CD14-positive monocyte (primary cell): ENCODE data around the gene NAPSA. TPM values are rescaled to one million over a fixed set of nuclear protein-coding genes. Genes with fewer than 3 reads are reported as not detected.

ENCODE experiments used
- DNase-seq, 3 donors: peaks; one replicate each; pipeline ENCODE4 v3.0.0-alpha.2; 2011 to 2022
- H2AFZ ChIP-seq: 2 replicates; pipeline ENCODE4 v1.6.0; 2012; ENCODE audit warnings: mild to moderate bottlenecking, low read depth, low read length, inconsistent platforms; ENCODE audit not compliant: insufficient read depth, poor library complexity, severe bottlenecking
- H3K27ac ChIP-seq, 2 donors: 1 replicate in 1 of 2; 2 replicates in 1 of 2; pipeline ENCODE4 v1.5.1; 2012 to 2013; ENCODE audit warnings: low read length in 2 of 2, control low read depth in 1 of 2, inconsistent platforms in 1 of 2, low read depth in 1 of 2, mild to moderate bottlenecking in 1 of 2
- H3K27me3 ChIP-seq, 2 donors: one replicate each; pipeline versions ENCODE4 v1.6.0 to v1.6.1; 2011 to 2013; ENCODE audit warnings: low read length in 2 of 2; ENCODE audit not compliant: control insufficient read depth in 2 of 2, insufficient read depth in 2 of 2
- H3K36me3 ChIP-seq, 2 donors: replicated peaks in 1 of 2; 1 replicate in 1 of 2; 2 replicates in 1 of 2; pipeline versions ENCODE4 v1.5.1 to v1.6.1; 2012 to 2013; ENCODE audit warnings: low read length in 2 of 2, control low read depth in 1 of 2, inconsistent platforms in 1 of 2, mild to moderate bottlenecking in 1 of 2; ENCODE audit not compliant: insufficient read depth in 2 of 2, control insufficient read depth in 1 of 2
- H3K4me1 ChIP-seq, 2 donors: 1 replicate in 1 of 2; 2 replicates in 1 of 2; pipeline versions ENCODE4 v1.5.1 to v1.6.1; 2012 to 2013; ENCODE audit warnings: low read length in 2 of 2, control low read depth in 1 of 2, inconsistent platforms in 1 of 2, mild to moderate bottlenecking in 1 of 2, moderate library complexity in 1 of 2; ENCODE audit not compliant: insufficient read depth in 2 of 2, control insufficient read depth in 1 of 2
- H3K4me2 ChIP-seq: replicated peaks from 2 replicates; pipeline ENCODE3; 2012; ENCODE audit warnings: low read length, moderate library complexity, mild to moderate bottlenecking; ENCODE audit not compliant: poor library complexity, severe bottlenecking; ENCODE audit errors: extremely low read depth
- H3K4me3 ChIP-seq, 3 experiments: fragments of 200-600 bp in 1 of 3; sonication (generic) in 1 of 3; replicated peaks in 1 of 3; 1 replicate in 2 of 3; 2 replicates in 1 of 3; pipeline ENCODE4 v1.5.1; 2011 to 2013; ENCODE audit warnings: low read length in 3 of 3, mild to moderate bottlenecking in 3 of 3, control low read depth in 2 of 3, low read depth in 2 of 3, inconsistent platforms in 1 of 3, moderate library complexity in 1 of 3
- H3K79me2 ChIP-seq: 2 replicates; pipeline ENCODE4 v1.6.0; 2012; ENCODE audit warnings: mild to moderate bottlenecking, control low read depth, inconsistent platforms, low read length, moderate library complexity; ENCODE audit not compliant: insufficient read depth
- H3K9ac ChIP-seq: 2 replicates; pipeline ENCODE4 v1.6.0; 2017; ENCODE audit warnings: low read length, mild to moderate bottlenecking; ENCODE audit not compliant: insufficient read depth, poor library complexity, severe bottlenecking
- H3K9me3 ChIP-seq, 2 donors: replicated peaks in 1 of 2; 1 replicate in 1 of 2; 2 replicates in 1 of 2; pipeline versions ENCODE4 v1.5.1 to v1.6.1; 2012 to 2013; ENCODE audit warnings: low read length in 2 of 2, control low read depth in 1 of 2; ENCODE audit not compliant: control insufficient read depth in 1 of 2, insufficient read depth in 1 of 2
- H4K20me1 ChIP-seq: 2 replicates; pipeline ENCODE4 v1.6.0; 2012; ENCODE audit warnings: mild to moderate bottlenecking, low read length, control low read depth, moderate library complexity; ENCODE audit not compliant: insufficient read depth
- H3K27ac Mint-ChIP-seq, 7 donors: one replicate each; pipeline ENCODE4 v1.8.0; 2020; ENCODE audit warnings: mild to moderate bottlenecking in 7 of 7, mixed read lengths in 7 of 7, moderate library complexity in 6 of 7, inconsistent platforms in 2 of 7
- H3K27me3 Mint-ChIP-seq, 3 donors: one replicate each; pipeline ENCODE4 v1.8.0; 2021 to 2022; ENCODE audit warnings: low read depth in 3 of 3, mild to moderate bottlenecking in 3 of 3, mixed read lengths in 3 of 3, moderate library complexity in 3 of 3, inconsistent platforms in 1 of 3
- H3K36me3 Mint-ChIP-seq, 2 donors: one replicate each; pipeline ENCODE4 v1.8.0; 2020; ENCODE audit warnings: mixed read lengths in 2 of 2, inconsistent platforms in 1 of 2, mild to moderate bottlenecking in 1 of 2
- H3K4me1 Mint-ChIP-seq: one replicate; pipeline ENCODE4 v1.8.0; 2020; ENCODE audit warnings: mild to moderate bottlenecking, mixed read lengths
- H3K4me3 Mint-ChIP-seq, 2 donors: one replicate each; pipeline ENCODE4 v1.8.0; 2020; ENCODE audit warnings: mild to moderate bottlenecking in 2 of 2, mixed read lengths in 2 of 2, moderate library complexity in 1 of 2
- H3K9me3 Mint-ChIP-seq, 7 donors: one replicate each; pipeline ENCODE4 v1.8.0; 2020 to 2022; ENCODE audit warnings: mixed read lengths in 7 of 7, mild to moderate bottlenecking in 6 of 7, moderate library complexity in 6 of 7, inconsistent platforms in 2 of 7
- CTCF ChIP-seq: fragments of 200-600 bp; IDR thresholded peaks from one replicate; pipeline ENCODE4 v1.8.0; 2022; ENCODE audit warnings: antibody characterized with exemption, mild to moderate bottlenecking
- WGBS: methylation state at CpG from one replicate; pipeline ENCODE4 v1.1.5; 2013; ENCODE audit warnings: missing lambda C conversion rate; ENCODE audit not compliant: insufficient coverage; 5-methylcytosine and 5-hydroxymethylcytosine counted together
- intact Hi-C, 2 donors: fragments of 100-400 bp; cut with micrococcal nuclease; formaldehyde crosslinking; loops; one replicate each; pipeline versions ENCODE4 v1.15.0 to v1.15.1; 2023
- polyA plus RNA-seq, 3 donors: library from polyadenylated mRNA; depleted of rRNA in 1 of 3; unstranded in 2 of 3; stranded (reverse) in 1 of 3; fragments of 300-500 nt in 2 of 3; fragments of >200 nt in 1 of 3; fragmentation: Illumina TruSeq in 2 of 3; gene quantifications; 1 replicate in 2 of 3; 2 replicates in 1 of 3; pipeline ENCODE4 v1.2.3, GENCODE V29; 2012 to 2021

The NAPSA gene
- polyA plus RNA-seq, 3 donors = 0.27 to 1.3 (median 0.52) TPM

- Histone ChIP-seq H3K4me1 (peaks cover 17 to 20% of the 10 kb centered on the region in 2 donors), H3K4me2 (peak overlapping the region; percentile 71), H3K4me3 (no peak overlapping the region), H3K79me2 (peaks cover 20% of the 10 kb centered on the region), H4K20me1 (peaks cover 52% of the 10 kb centered on the region), H3K36me3 (peaks cover 49 to 50% of the 10 kb centered on the region in 2 donors), H3K9me3 (no peaks in the 10 kb centered on the region), H3K27ac (no peak overlapping the region), H2AFZ (no peak overlapping the region), H3K27me3 (no peaks in the 10 kb centered on the region), H3K9ac (no peak overlapping the region)
- H3K9me3 Mint-ChIP-seq = peaks cover 0 to 2% (median 0%) of the 10 kb centered on the region in 7 donors
- no peak for DNase-seq
- peaks cover 44 to 51% of the 10 kb centered on the region in 2 donors for H3K36me3 Mint-ChIP-seq
- H3K27me3 Mint-ChIP-seq = peaks cover 1 to 2% (median 2%) of the 10 kb centered on the region in 3 donors
- peak overlapping the region in 6 of 7 donors; percentile 37 to 100 (median 84) for H3K27ac Mint-ChIP-seq
- intact Hi-C loops = loop anchor here in 1 of 2 donors (2.0 to 5.0 kb wide), 2 partner anchors 40 to 134 kb away; partner anchors contain the start of genes JOSD2 and SPIB
- no peak for TF ChIP-seq CTCF
- peaks cover 17% of the 10 kb centered on the region for H3K4me1 Mint-ChIP-seq
- peak overlapping the region in 1 of 2 donors; percentile 50 for H3K4me3 Mint-ChIP-seq
- WGBS = 65% methylated on average over 4 of the region's 7 CpGs
These were observed 11.6 kb upstream of the NAPSA start for GRCh38 chr19:50377051-50377461.

- H3K4me3 ChIP-seq = peak within 1 kb of the TSS; percentile 88 to 97 (median 93)
- H3K79me2 ChIP-seq = peaks cover 20% of the 10 kb centered on the region
- intact Hi-C loops = loop anchor here in 1 of 2 donors (2.0 to 5.0 kb wide), 2 partner anchors 41 to 134 kb away; partner anchors contain the start of genes JOSD2 and SPIB
- DNase-seq = peak; percentile 97 to 99 (median 98)
- Mint-ChIP-seq H3K27ac (peak within 1 kb of the TSS; percentile 95 to 100 (median 100)), H3K36me3 (peaks cover 39 to 45% of the 10 kb centered on the region in 2 donors), H3K4me3 (peak within 1 kb of the TSS; percentile 89 to 98), H3K27me3 (peaks cover 1 to 2% (median 2%) of the 10 kb centered on the region in 3 donors), H3K4me1 (peaks cover 21% of the 10 kb centered on the region), H3K9me3 (peaks cover 0 to 2% (median 0%) of the 10 kb centered on the region in 7 donors)
- H3K27me3 ChIP-seq = no peaks in the 10 kb centered on the region
- 0% methylated on average over 49 of the region's 67 CpGs for WGBS
- H3K4me2 ChIP-seq = peak within 1 kb of the TSS; percentile 71
- peak within 1 kb of the TSS; percentile 97 to 99 for H3K27ac ChIP-seq
- no peak for TF ChIP-seq CTCF
- H3K36me3 ChIP-seq = peaks cover 42 to 43% of the 10 kb centered on the region in 2 donors
- no peaks in the 10 kb centered on the region for H3K9me3 ChIP-seq
- H3K4me1 ChIP-seq = peaks cover 23 to 26% of the 10 kb centered on the region in 2 donors
- peaks cover 46% of the 10 kb centered on the region for H4K20me1 ChIP-seq
- H3K9ac ChIP-seq = peak within 1 kb of the TSS; percentile 97
- H2AFZ ChIP-seq = peak within 1 kb of the TSS; percentile 79
These were observed 11.0 kb upstream of the NAPSA start, which contains the start of gene NR1H2 for GRCh38 chr19:50376166-50377050. NR1H2 (plus strand) TSS chr19:50376457; CDS start chr19:50377606, 1,149 bp downstream.
